ENCODE data around the gene TTPAL. TPM values are rescaled to one million over a fixed set of nuclear protein-coding genes. Genes with fewer than 3 reads are reported as not detected.

TTPAL gene
- total RNA-seq, 1 experiment from 2014 or later = 21.1 TPM

GRCh38 chr20:44495257-44495656, 19.6 kb downstream of the TTPAL start:
- no peak overlapping the region for H3K4me3 Mint-ChIP-seq

More at GRCh38 chr20:44495257-44495656, 19.6 kb downstream of the TTPAL start:
- H3K27ac ChIP-seq (ENCODE audit: insufficient read length, low read depth, low read length) = no peak overlapping the region
- no peak overlapping the region for H4K91ac ChIP-seq (ENCODE audit: insufficient read length, low read depth, low read length)
- no peak overlapping the region for H3K14ac ChIP-seq (ENCODE audit: insufficient read depth, low read length)
- H3K18ac ChIP-seq (ENCODE audit: insufficient read length, low read depth, low read length) = no peak overlapping the region
- no peak overlapping the region for H2BK20ac ChIP-seq (ENCODE audit: low read depth, low read length, poor library complexity, severe bottlenecking)
- H2BK120ac ChIP-seq (ENCODE audit: low read depth, low read length, poor library complexity, severe bottlenecking) = no peak overlapping the region
- Mint-ChIP-seq H3K9me3 (no peaks in the 10 kb centered on the region), H3K27ac (no peak overlapping the region), H3K27me3 (ENCODE audit: low read depth) (no peaks in the 10 kb centered on the region), H3K4me1 (no peaks in the 10 kb centered on the region), H3K36me3 (ENCODE audit: insufficient read depth in 1 of 3, low read depth in 3 of 3) (peaks cover 8 to 55% (median 40%) of the 10 kb centered on the region in 3 experiments; a peak in 5 of 7 replicates)
- DNase-seq = no peak
- H3K9ac ChIP-seq (ENCODE audit: extremely low read depth, insufficient read length, low read length) = no peak overlapping the region
- H3K79me1 ChIP-seq (ENCODE audit: insufficient read depth, low read depth, low read length, poor library complexity, severe bottlenecking) = no peaks in the 10 kb centered on the region
- no CpG with 5 or more reads among the region's 1 CpG for WGBS (ENCODE audit: extremely low coverage, insufficient read length, low lambda C conversion rate)
- H3K9me3 ChIP-seq (ENCODE audit: control insufficient read depth, low read depth, low read length) = no peaks in the 10 kb centered on the region
- H2AFZ ChIP-seq (ENCODE audit: low read length) = no peak overlapping the region
- no peak overlapping the region for H3K4ac ChIP-seq (ENCODE audit: low read depth, low read length)
- H4K20me1 ChIP-seq (ENCODE audit: control insufficient read depth, insufficient read depth, insufficient read length) = no peaks in the 10 kb centered on the region
- H3K79me2 ChIP-seq (ENCODE audit: insufficient read depth, low read length) = no peaks in the 10 kb centered on the region
- no peaks in the 10 kb centered on the region for H3K23me2 ChIP-seq (ENCODE audit: insufficient read length, low read depth, low read length, poor library complexity, severe bottlenecking)
- no peak overlapping the region for H2BK15ac ChIP-seq (ENCODE audit: low read depth, low read length)
- H2BK5ac ChIP-seq (ENCODE audit: insufficient read length, low read length) = no peak overlapping the region
- H3K4me1 ChIP-seq (ENCODE audit: insufficient read depth, low read length) = no peaks in the 10 kb centered on the region
- H3K56ac ChIP-seq (ENCODE audit: insufficient read length, low read depth, low read length) = no peak overlapping the region
- H2BK12ac ChIP-seq (ENCODE audit: insufficient read length, low read depth, low read length) = no peak overlapping the region
- no peak overlapping the region for H3K4me2 ChIP-seq (ENCODE audit: insufficient read depth, insufficient read length, low read length)
- no peak overlapping the region for H4K5ac ChIP-seq (ENCODE audit: insufficient read length, low read depth, low read length)
- no peak overlapping the region for H4K8ac ChIP-seq (replicated peaks; ENCODE audit: insufficient read length, low read depth, low read length)
- H3K23ac ChIP-seq (ENCODE audit: insufficient read length, low read depth, low read length) = no peak overlapping the region
- H2AK5ac ChIP-seq (ENCODE audit: insufficient read length, low read length) = no peak overlapping the region
- no peaks in the 10 kb centered on the region for H3K27me3 ChIP-seq (ENCODE audit: insufficient read depth, low read length)
- no peak for TF ChIP-seq CTCF (conservative IDR thresholded peaks at IDR 0.05)
- no peak overlapping the region for H3T11ph ChIP-seq (ENCODE audit: low read length)

All from H9 (cell line).